Keratinocyte (primary cell): ENCODE measurements around the gene CTCF. TPM values are rescaled to one million over a fixed set of nuclear protein-coding genes. Genes with fewer than 3 reads are reported as not detected.
A peak's percentile ranks its signal among the peaks of the same experiment; 100 is the strongest.

Experiments
- DNase-seq: peaks from one replicate; pipeline ENCODE4 v3.0.0-alpha.2; 2011; ENCODE audit warnings: low read depth, missing footprints, low spot score
- FAIRE-seq: peaks from 2 replicates; lab custom pipeline; 2011; peaks lifted over from hg19 to GRCh38; lab: Jason Lieb, UNC
- H2AFZ ChIP-seq: 2 replicates; pipeline ENCODE4 v1.6.0; 2012; ENCODE audit warnings: low read length, control low read depth, inconsistent platforms; ENCODE audit not compliant: control insufficient read depth
- H3K27ac ChIP-seq: 2 replicates; pipeline ENCODE4 v1.5.1; 2011; ENCODE audit warnings: low read length; ENCODE audit not compliant: control insufficient read depth, insufficient read depth
- H3K27me3 ChIP-seq: 3 replicates; pipeline ENCODE4 v1.6.0; 2011; ENCODE audit warnings: low read length; ENCODE audit not compliant: control insufficient read depth, insufficient read depth; ENCODE audit errors: extremely low read depth
- H3K36me3 ChIP-seq, 2 experiments: 2 replicates in 1 of 2; 3 replicates in 1 of 2; pipeline ENCODE4 v1.5.1; 2011; ENCODE audit warnings: low read length in 2 of 2, mild to moderate bottlenecking in 1 of 2; ENCODE audit not compliant: control insufficient read depth in 2 of 2, insufficient read depth in 2 of 2; ENCODE audit errors: extremely low read depth in 1 of 2
- H3K4me1 ChIP-seq: 3 replicates; pipeline ENCODE4 v1.5.1; 2011; ENCODE audit warnings: low read length; ENCODE audit not compliant: control insufficient read depth, insufficient read depth; ENCODE audit errors: extremely low read depth
- H3K4me2 ChIP-seq: 3 replicates; pipeline ENCODE4 v1.6.0; 2011; ENCODE audit warnings: low read depth, low read length; ENCODE audit not compliant: control insufficient read depth, insufficient read depth; ENCODE audit errors: extremely low read depth
- H3K4me3 ChIP-seq, 3 experiments: fragments of 200-600 bp in 1 of 3; sonication (generic) in 1 of 3; 2 replicates in 2 of 3; 3 replicates in 1 of 3; pipeline ENCODE4 v1.5.1; 2011 to 2016; ENCODE audit warnings: low read length in 3 of 3, mild to moderate bottlenecking in 3 of 3, control low read depth in 2 of 3, inconsistent platforms in 1 of 3, low read depth in 1 of 3, mixed read lengths in 1 of 3, mixed run types in 1 of 3, moderate library complexity in 1 of 3; ENCODE audit not compliant: control insufficient read depth in 2 of 3, insufficient read depth in 2 of 3; ENCODE audit errors: extremely low read depth in 1 of 3
- H3K79me2 ChIP-seq: 2 replicates; pipeline ENCODE4 v1.6.0; 2012; ENCODE audit warnings: low read length; ENCODE audit not compliant: control insufficient read depth, insufficient read depth
- H3K9ac ChIP-seq: 3 replicates; pipeline ENCODE4 v1.6.0; 2011; ENCODE audit warnings: low read length; ENCODE audit not compliant: control insufficient read depth, insufficient read depth; ENCODE audit errors: extremely low read depth
- H3K9me1 ChIP-seq: 3 replicates; pipeline ENCODE4 v1.6.0; 2011; ENCODE audit warnings: low read length; ENCODE audit not compliant: control insufficient read depth, insufficient read depth; ENCODE audit errors: extremely low read depth
- H3K9me3 ChIP-seq: 2 replicates; pipeline ENCODE4 v1.5.1; 2012; ENCODE audit warnings: low read depth, low read length; ENCODE audit not compliant: control insufficient read depth
- H4K20me1 ChIP-seq: 3 replicates; pipeline ENCODE4 v1.6.0; 2011; ENCODE audit warnings: low read length; ENCODE audit not compliant: control insufficient read depth, insufficient read depth; ENCODE audit errors: extremely low read depth
- EZH2 ChIP-seq: IDR thresholded peaks from one replicate; pipeline ENCODE4 v1.6.1; 2012; ENCODE audit warnings: inconsistent platforms, mild to moderate bottlenecking, low read length, moderate library complexity
- dilution Hi-C: fragments of 300-500 bp; cut with MboI; formaldehyde crosslinking; loops from one replicate; pipeline ENCODE4 v1.7.0; 2020; ENCODE audit warnings: low sequenced_read_pairs; ENCODE audit not compliant: extremely low pct_ligation_motif_present
- polyA plus RNA-seq, 5 experiments: library from polyadenylated mRNA; depleted of rRNA in 3 of 5; stranded (reverse) in 3 of 5; stranded (forward) in 1 of 5; unstranded in 1 of 5; fragments of >200 nt; gene quantifications; 1 replicate in 1 of 5; 2 replicates in 3 of 5; 3 replicates in 1 of 5; pipeline versions ENCODE4 v1.2.1 to v1.2.3, GENCODE V29; 2011 to 2012; ENCODE audit warnings: missing spikeins in 2 of 5, low read depth in 1 of 5, low replicate concordance in 1 of 5
- TF ChIP-seq, protein P1 (sequence below), 3 experiments: IDR thresholded peaks in 1 of 3; conservative IDR thresholded peaks in 1 of 3; optimal IDR thresholded peaks in 1 of 3; 2 replicates in 2 of 3; 3 replicates in 1 of 3; pipeline versions ENCODE3 to v1.5.1; 2011; ENCODE audit warnings: low read length in 3 of 3, mild to moderate bottlenecking in 3 of 3, moderate library complexity in 2 of 3, control low read depth in 1 of 3, inconsistent platforms in 1 of 3; ENCODE audit not compliant: insufficient read depth in 2 of 3; ENCODE audit errors: extremely low read depth in 1 of 3

Gene CTCF
- polyA plus RNA-seq, 1 donor (not counting 4 experiments of a cell fraction or from before 2014, with no cell fraction given): 21.4 TPM

DNA sequence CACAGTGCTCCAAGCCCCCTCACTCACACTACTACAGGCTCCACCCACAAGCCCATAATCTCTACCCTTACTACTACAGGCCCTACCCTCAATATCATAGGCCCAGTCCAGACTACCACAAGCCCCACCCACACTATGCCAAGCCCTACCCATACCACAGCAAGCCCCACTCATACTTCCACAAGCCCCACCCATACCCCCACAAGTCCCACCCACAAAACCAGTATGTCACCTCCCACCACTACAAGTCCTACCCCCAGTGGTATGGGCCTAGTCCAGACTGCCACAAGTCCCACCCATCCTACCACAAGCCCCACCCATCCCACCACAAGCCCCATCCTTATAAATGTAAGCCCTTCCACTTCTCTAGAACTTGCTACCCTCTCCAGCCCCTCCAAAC, 19.9 kb upstream of the CTCF start:
- DNase-seq (no peak), FAIRE-seq (peak; percentile 36)
- Histone ChIP-seq H3K79me2 (no peaks in the 10 kb centered on the region), H3K27me3 (no peaks in the 10 kb centered on the region), H3K9me3 (no peaks in the 10 kb centered on the region), H3K9ac (no peak overlapping the region), H3K9me1 (no peaks in the 10 kb centered on the region), H4K20me1 (peaks cover 10% of the 10 kb centered on the region), H3K4me1 (peaks cover 21% of the 10 kb centered on the region), H3K27ac (no peak overlapping the region), H3K4me3 (no peak overlapping the region), H2AFZ (no peak overlapping the region), H3K36me3 (peaks cover 32 to 40% of the 10 kb centered on the region in 2 experiments), H3K4me2 (no peak overlapping the region)
- TF ChIP-seq, protein P1, sequence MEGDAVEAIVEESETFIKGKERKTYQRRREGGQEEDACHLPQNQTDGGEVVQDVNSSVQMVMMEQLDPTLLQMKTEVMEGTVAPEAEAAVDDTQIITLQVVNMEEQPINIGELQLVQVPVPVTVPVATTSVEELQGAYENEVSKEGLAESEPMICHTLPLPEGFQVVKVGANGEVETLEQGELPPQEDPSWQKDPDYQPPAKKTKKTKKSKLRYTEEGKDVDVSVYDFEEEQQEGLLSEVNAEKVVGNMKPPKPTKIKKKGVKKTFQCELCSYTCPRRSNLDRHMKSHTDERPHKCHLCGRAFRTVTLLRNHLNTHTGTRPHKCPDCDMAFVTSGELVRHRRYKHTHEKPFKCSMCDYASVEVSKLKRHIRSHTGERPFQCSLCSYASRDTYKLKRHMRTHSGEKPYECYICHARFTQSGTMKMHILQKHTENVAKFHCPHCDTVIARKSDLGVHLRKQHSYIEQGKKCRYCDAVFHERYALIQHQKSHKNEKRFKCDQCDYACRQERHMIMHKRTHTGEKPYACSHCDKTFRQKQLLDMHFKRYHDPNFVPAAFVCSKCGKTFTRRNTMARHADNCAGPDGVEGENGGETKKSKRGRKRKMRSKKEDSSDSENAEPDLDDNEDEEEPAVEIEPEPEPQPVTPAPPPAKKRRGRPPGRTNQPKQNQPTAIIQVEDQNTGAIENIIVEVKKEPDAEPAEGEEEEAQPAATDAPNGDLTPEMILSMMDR (optimal IDR thresholded peaks at IDR 0.05 in 1 of 3, IDR thresholded peaks at IDR 0.05 in 1 of 3, conservative IDR thresholded peaks at IDR 0.05 in 1 of 3; ENCODE audit: extremely low read depth in 1 of 3, insufficient read depth in 2 of 3, low read length in 3 of 3): no peak
- no peak for TF ChIP-seq EZH2
- dilution Hi-C loops: no loop called here

DNA sequence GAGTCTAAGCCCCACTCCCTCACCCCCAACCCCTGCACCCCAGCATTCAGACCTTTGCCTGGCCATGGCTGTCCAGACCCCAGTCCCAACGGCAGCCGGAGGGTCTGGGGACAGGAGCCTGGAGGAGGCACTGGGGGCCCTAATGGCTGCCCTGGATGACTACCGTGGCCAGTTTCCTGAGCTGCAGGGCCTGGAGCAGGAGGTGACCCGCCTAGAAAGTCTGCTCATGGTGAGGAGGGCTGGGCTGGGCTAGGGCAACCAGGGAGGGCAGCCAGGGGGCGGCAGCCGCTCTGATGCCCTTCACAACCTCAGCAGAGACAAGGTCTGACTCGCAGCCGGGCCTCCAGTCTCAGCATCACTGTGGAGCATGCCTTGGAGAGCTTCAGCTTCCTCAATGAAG, 19.3 kb upstream of the CTCF start:
- Histone ChIP-seq H3K9me3 (no peaks in the 10 kb centered on the region), H3K4me2 (no peak overlapping the region), H3K4me1 (peaks cover 21% of the 10 kb centered on the region), H3K36me3 (peaks cover 32 to 44% of the 10 kb centered on the region in 2 experiments), H3K4me3 (no peak overlapping the region), H3K27me3 (no peaks in the 10 kb centered on the region), H3K9me1 (no peaks in the 10 kb centered on the region), H2AFZ (no peak overlapping the region), H3K9ac (no peak overlapping the region), H3K79me2 (no peaks in the 10 kb centered on the region), H4K20me1 (peaks cover 10% of the 10 kb centered on the region), H3K27ac (no peak overlapping the region)
- TF ChIP-seq EZH2: no peak
- TF ChIP-seq, protein P1 (optimal IDR thresholded peaks at IDR 0.05 in 1 of 3, IDR thresholded peaks at IDR 0.05 in 1 of 3, conservative IDR thresholded peaks at IDR 0.05 in 1 of 3; ENCODE audit: extremely low read depth in 1 of 3, insufficient read depth in 2 of 3, low read length in 3 of 3): no peak
- dilution Hi-C loops: no loop called here
- no peak for FAIRE-seq
- DNase-seq: no peak
